Activated T-helper 2 cell treated with anti-CD3 and anti-CD28 coated beads, Interferon-gamma antibody, Interleukin-2, Interleukin-4, amounts not matched to agents 10 μg/mL and 5 μg/mL and 100 μg/mL, durations not matched to agents 14 hours and 24 hours and 36 hours (primary cell): ENCODE measurements around the gene SPACDR. TPM values are rescaled to one million over a fixed set of nuclear protein-coding genes. Genes with fewer than 3 reads are reported as not detected.

Experiments used
- total RNA-seq: library from RNA; stranded (reverse); gene quantifications from 2 replicates; pipeline ENCODE4 v1.2.3, GENCODE V29; 2022

SPACDR gene
- total RNA-seq, 1 donor from 2014 or later = 4.5 TPM

Other genes with a start within 250 kb of the SPACDR start
- 18.7 and 21.7 TPM in 2 replicates for gene PVRIG, start 244.3 kb downstream of the SPACDR start, total RNA-seq
- gene SPDYE3, start 156.6 kb downstream of the SPACDR start, total RNA-seq = not detected in 2 replicates
- 86.2 and 87.5 TPM in 2 replicates for gene PILRB, start 106.1 kb downstream of the SPACDR start, total RNA-seq
- gene PILRA, start 90.8 kb downstream of the SPACDR start, total RNA-seq = 12.3 TPM in 2 replicates
- gene ZCWPW1, start 35.6 kb downstream of the SPACDR start, total RNA-seq = 1.1 and 3.5 TPM in 2 replicates
- gene MEPCE, start 34.4 kb downstream of the SPACDR start, total RNA-seq = 50.9 and 51.0 TPM in 2 replicates
- gene PPP1R35, start 27.8 kb downstream of the SPACDR start, total RNA-seq = 59.8 and 63.6 TPM in 2 replicates
- 103 and 106 TPM in 2 replicates for gene TSC22D4, start 15.0 kb upstream of the SPACDR start, total RNA-seq
- 0.27 and 0.34 TPM in 2 replicates for gene NYAP1, start 19.7 kb upstream of the SPACDR start, total RNA-seq
- 75.5 and 75.7 TPM in 2 replicates for gene AGFG2, start 74.9 kb upstream of the SPACDR start, total RNA-seq
- gene SAP25, start 109.6 kb upstream of the SPACDR start, total RNA-seq = 11.3 and 11.8 TPM in 2 replicates
- 105 and 106 TPM in 2 replicates for gene LRCH4, start 121.9 kb upstream of the SPACDR start, total RNA-seq
- gene FBXO24, start 122.1 kb upstream of the SPACDR start, total RNA-seq = 0.37 and 0.91 TPM in 2 replicates
- gene PCOLCE, start 138.1 kb upstream of the SPACDR start, total RNA-seq = 8.6 and 10.3 TPM in 2 replicates
- gene MOSPD3, start 148.3 kb upstream of the SPACDR start, total RNA-seq = 14.1 TPM in 2 replicates
- 16.7 and 19.7 TPM in 2 replicates for gene TFR2, start 177.3 kb upstream of the SPACDR start, total RNA-seq
- gene ACTL6B, start 192.2 kb upstream of the SPACDR start, total RNA-seq = not detected in 2 replicates
- gene GNB2, start 209.5 kb upstream of the SPACDR start, total RNA-seq = 221 and 224 TPM in 2 replicates
- 51.0 and 53.9 TPM in 2 replicates for gene GIGYF1, start 230.0 kb upstream of the SPACDR start, total RNA-seq
- 67.6 and 68.7 TPM in 2 replicates for gene POP7, start 241.9 kb upstream of the SPACDR start, total RNA-seq